Measurements from ENCODE around the gene NFIA.

The NFIA gene

DNA sequence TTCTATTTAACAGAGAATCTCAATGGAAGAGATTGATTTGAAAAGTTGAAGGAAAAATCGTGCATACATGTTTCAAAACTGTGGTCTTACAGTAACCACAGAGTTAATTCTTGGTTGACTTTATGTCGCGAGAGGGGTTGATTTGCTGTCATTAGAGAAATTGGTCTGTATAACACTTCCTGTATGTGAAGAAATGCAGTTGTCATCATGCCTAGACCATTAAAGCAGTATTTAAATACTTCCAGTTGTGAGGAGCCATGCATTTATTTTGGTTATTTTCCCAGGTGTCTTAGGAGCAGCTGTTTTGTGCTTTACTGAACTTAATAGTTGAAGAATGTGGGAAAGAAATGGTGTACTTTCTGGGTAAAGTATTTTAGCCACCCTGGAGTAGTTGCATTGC, 76.2 kb downstream of the NFIA start:
- Histone ChIP-seq H2AFZ (ENCODE audit: low read depth, low read length) (no peak overlapping the region), H2BK15ac (ENCODE audit: low read depth, poor library complexity, severe bottlenecking) (no peak overlapping the region), H3K9me3 (ENCODE audit: control insufficient read depth, low read length) (no peaks in the 10 kb centered on the region), H3K4ac (ENCODE audit: low read depth in 1 of 2, low read length in 2 of 2) (no peak overlapping the region), H3K79me1 (replicated peaks; ENCODE audit: low read length, poor library complexity, severe bottlenecking) (no peaks in the 10 kb centered on the region), H3K14ac (ENCODE audit: low read length in 2 of 2) (no peak overlapping the region), H4K8ac (ENCODE audit: low read length) (no peak overlapping the region), H3K9ac (ENCODE audit: low read length) (no peak overlapping the region), H4K91ac (ENCODE audit: low read length) (no peak overlapping the region), H3K27ac (ENCODE audit: low read length, poor library complexity, severe bottlenecking) (no peak overlapping the region), H3K4me1 (ENCODE audit: control insufficient read depth, insufficient read depth, low read depth, low read length) (no peaks in the 10 kb centered on the region), H2BK12ac (ENCODE audit: low read length in 2 of 2) (no peak overlapping the region), H2BK120ac (ENCODE audit: low read depth, low read length) (no peak overlapping the region), H3K18ac (ENCODE audit: low read depth in 1 of 2, low read length in 2 of 2) (no peak overlapping the region), H3K36me3 (ENCODE audit: control insufficient read depth in 1 of 2, insufficient read depth in 2 of 2, low read depth in 1 of 2, low read length in 2 of 2) (no peaks in the 10 kb centered on the region), H3K27me3 (ENCODE audit: control insufficient read depth in 1 of 2, insufficient read depth in 1 of 2, low read length in 2 of 2) (no peaks in the 10 kb centered on the region), H3K23ac (ENCODE audit: low read length in 2 of 2) (no peak overlapping the region), H3K4me3 (ENCODE audit: insufficient read depth in 1 of 2, low read depth in 1 of 2, low read length in 2 of 2) (no peak overlapping the region), H2AK5ac (ENCODE audit: low read length, severe bottlenecking) (no peak overlapping the region), H3K4me2 (ENCODE audit: low read length, poor library complexity, severe bottlenecking) (no peak overlapping the region), H2BK5ac (ENCODE audit: low read depth, low read length, poor library complexity, severe bottlenecking) (no peak overlapping the region)
- DNase-seq: no peak
- 96% methylated on average over 3 of the region's 3 CpGs for WGBS

DNA sequence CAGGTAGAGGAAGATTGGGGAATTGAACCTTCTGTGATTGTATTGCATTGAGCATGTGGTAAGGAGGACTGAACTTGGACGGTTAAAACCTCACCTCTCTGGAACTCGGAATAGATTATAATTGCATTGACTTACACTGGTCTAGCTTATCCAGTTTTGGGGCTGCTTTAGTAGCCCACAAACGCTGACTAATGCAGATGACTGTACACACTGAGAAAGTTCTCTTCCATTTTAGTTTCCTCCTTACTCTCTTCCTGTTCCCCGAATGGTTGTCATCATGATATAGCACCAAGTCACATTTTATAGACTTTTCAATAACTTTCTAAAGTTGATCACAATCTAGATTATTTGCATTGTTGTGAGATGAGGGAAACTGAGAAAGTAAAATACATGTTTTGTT, 78.2 kb downstream of the NFIA start:
- Histone ChIP-seq H4K91ac (ENCODE audit: low read length) (no peak overlapping the region), H3K4me1 (ENCODE audit: control insufficient read depth, insufficient read depth, low read depth, low read length) (no peaks in the 10 kb centered on the region), H3K4ac (ENCODE audit: low read depth in 1 of 2, low read length in 2 of 2) (no peak overlapping the region), H2BK15ac (ENCODE audit: low read depth, poor library complexity, severe bottlenecking) (no peak overlapping the region), H3K79me1 (replicated peaks; ENCODE audit: low read length, poor library complexity, severe bottlenecking) (no peaks in the 10 kb centered on the region), H3K4me2 (ENCODE audit: low read length, poor library complexity, severe bottlenecking) (no peak overlapping the region), H2BK12ac (ENCODE audit: low read length in 2 of 2) (no peak overlapping the region), H3K9ac (ENCODE audit: low read length) (no peak overlapping the region), H2BK5ac (ENCODE audit: low read depth, low read length, poor library complexity, severe bottlenecking) (no peak overlapping the region), H3K27me3 (ENCODE audit: control insufficient read depth in 1 of 2, insufficient read depth in 1 of 2, low read length in 2 of 2) (no peaks in the 10 kb centered on the region), H2AK5ac (ENCODE audit: low read length, severe bottlenecking) (no peak overlapping the region), H3K23ac (ENCODE audit: low read length in 2 of 2) (no peak overlapping the region), H3K27ac (ENCODE audit: low read length, poor library complexity, severe bottlenecking) (no peak overlapping the region), H3K14ac (ENCODE audit: low read length in 2 of 2) (no peak overlapping the region), H4K8ac (ENCODE audit: low read length) (no peak overlapping the region), H3K9me3 (ENCODE audit: control insufficient read depth, low read length) (no peaks in the 10 kb centered on the region), H3K18ac (ENCODE audit: low read depth in 1 of 2, low read length in 2 of 2) (no peak overlapping the region), H2AFZ (ENCODE audit: low read depth, low read length) (no peak overlapping the region), H3K36me3 (ENCODE audit: control insufficient read depth in 1 of 2, insufficient read depth in 2 of 2, low read depth in 1 of 2, low read length in 2 of 2) (no peaks in the 10 kb centered on the region), H2BK120ac (ENCODE audit: low read depth, low read length) (no peak overlapping the region), H3K4me3 (ENCODE audit: insufficient read depth in 1 of 2, low read depth in 1 of 2, low read length in 2 of 2) (no peak overlapping the region)
- 99% methylated on average over 3 of the region's 4 CpGs for WGBS
- no peak for DNase-seq

DNA sequence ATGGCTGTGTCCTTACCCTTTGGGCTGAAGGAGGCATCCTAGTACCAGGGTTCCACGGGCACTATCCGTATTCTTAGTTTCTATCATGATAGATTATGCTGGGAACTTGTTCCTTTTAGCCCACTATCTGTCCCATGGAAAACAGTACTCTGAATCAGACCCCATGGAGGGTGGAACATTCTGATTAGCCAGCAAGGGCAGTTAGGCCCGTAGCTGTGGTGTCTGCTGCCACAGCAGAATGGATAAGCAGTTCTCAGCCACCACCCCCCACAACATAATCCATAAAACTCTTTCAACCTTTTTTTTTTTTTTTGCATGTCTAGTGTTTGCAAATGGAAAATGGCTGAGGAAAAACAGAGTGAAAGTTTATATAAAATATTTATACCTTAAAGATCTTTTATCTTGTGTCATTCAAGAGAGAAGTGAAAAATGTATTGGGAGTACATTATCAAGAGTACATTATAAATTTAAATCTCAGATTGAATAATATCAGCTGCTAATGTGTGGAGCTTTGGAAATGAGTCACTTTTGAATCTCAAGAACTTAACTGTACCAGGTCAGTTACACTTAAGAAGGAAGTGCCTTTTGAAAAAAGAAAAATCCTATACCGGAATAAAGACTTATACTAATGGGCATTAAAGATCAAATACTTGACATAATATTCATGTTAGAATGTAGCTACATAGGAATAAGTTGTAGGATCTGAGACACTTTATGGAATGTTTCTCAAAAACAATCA, 80.3 kb downstream of the NFIA start:
- H3K23ac ChIP-seq (ENCODE audit: low read length in 2 of 2): no peak overlapping the region
- no peak for DNase-seq
- H3K27me3 ChIP-seq (ENCODE audit: control insufficient read depth in 1 of 2, insufficient read depth in 1 of 2, low read length in 2 of 2): no peaks in the 10 kb centered on the region
- no peak overlapping the region for H3K4me3 ChIP-seq (ENCODE audit: insufficient read depth in 1 of 2, low read depth in 1 of 2, low read length in 2 of 2)
- 86% methylated on average over 3 of the region's 4 CpGs for WGBS
- H3K79me1 ChIP-seq (replicated peaks; ENCODE audit: low read length, poor library complexity, severe bottlenecking): no peaks in the 10 kb centered on the region
- H3K9me3 ChIP-seq (ENCODE audit: control insufficient read depth, low read length): no peaks in the 10 kb centered on the region
- no peaks in the 10 kb centered on the region for H3K4me1 ChIP-seq (ENCODE audit: control insufficient read depth, insufficient read depth, low read depth, low read length)
- H2AK5ac ChIP-seq (ENCODE audit: low read length, severe bottlenecking): no peak overlapping the region
- no peak overlapping the region for H2BK12ac ChIP-seq (ENCODE audit: low read length in 2 of 2)
- H4K8ac ChIP-seq (ENCODE audit: low read length): no peak overlapping the region
- H2AFZ ChIP-seq (ENCODE audit: low read depth, low read length): no peak overlapping the region
- H2BK5ac ChIP-seq (ENCODE audit: low read depth, low read length, poor library complexity, severe bottlenecking): no peak overlapping the region
- H4K91ac ChIP-seq (ENCODE audit: low read length): no peak overlapping the region
- no peak overlapping the region for H3K18ac ChIP-seq (ENCODE audit: low read depth in 1 of 2, low read length in 2 of 2)
- H2BK15ac ChIP-seq (ENCODE audit: low read depth, poor library complexity, severe bottlenecking): no peak overlapping the region
- no peak overlapping the region for H3K27ac ChIP-seq (ENCODE audit: low read length, poor library complexity, severe bottlenecking)
- H3K14ac ChIP-seq (ENCODE audit: low read length in 2 of 2): no peak overlapping the region
- H3K9ac ChIP-seq (ENCODE audit: low read length): no peak overlapping the region
- no peaks in the 10 kb centered on the region for H3K36me3 ChIP-seq (ENCODE audit: control insufficient read depth in 1 of 2, insufficient read depth in 2 of 2, low read depth in 1 of 2, low read length in 2 of 2)
- no peak overlapping the region for H3K4me2 ChIP-seq (ENCODE audit: low read length, poor library complexity, severe bottlenecking)
- H2BK120ac ChIP-seq (ENCODE audit: low read depth, low read length): no peak overlapping the region
- H3K4ac ChIP-seq (ENCODE audit: low read depth in 1 of 2, low read length in 2 of 2): no peak overlapping the region

DNA sequence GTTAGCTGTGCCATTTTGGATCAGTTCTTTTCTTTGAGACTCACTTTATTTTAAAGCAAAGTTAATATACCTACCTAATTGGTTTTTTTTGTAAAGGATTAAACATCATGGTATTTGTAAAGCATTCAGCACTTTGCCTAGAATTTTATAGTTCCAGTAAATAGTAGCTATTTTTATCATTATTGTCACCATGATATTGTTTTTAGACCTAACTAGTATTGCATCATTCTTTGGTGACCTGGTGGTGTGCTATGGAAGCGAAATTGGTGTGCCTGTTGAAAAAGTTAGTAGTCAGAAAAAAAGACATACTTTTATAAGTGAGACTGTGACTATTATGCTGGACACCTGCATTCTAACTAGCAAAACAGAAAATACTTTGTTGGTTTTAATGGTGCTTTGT, 81.0 kb downstream of the NFIA start:
- 64% methylated on average over 1 of the region's 1 CpG for WGBS
- Histone ChIP-seq H3K4ac (ENCODE audit: low read depth in 1 of 2, low read length in 2 of 2) (no peak overlapping the region), H2AFZ (ENCODE audit: low read depth, low read length) (no peak overlapping the region)

More for the DNA sequence above, 81.0 kb downstream of the NFIA start:
- Histone ChIP-seq H3K27ac (ENCODE audit: low read length, poor library complexity, severe bottlenecking) (no peak overlapping the region), H3K23ac (ENCODE audit: low read length in 2 of 2) (no peak overlapping the region), H3K9me3 (ENCODE audit: control insufficient read depth, low read length) (no peaks in the 10 kb centered on the region), H2BK120ac (ENCODE audit: low read depth, low read length) (no peak overlapping the region), H3K18ac (ENCODE audit: low read depth in 1 of 2, low read length in 2 of 2) (no peak overlapping the region), H3K4me1 (ENCODE audit: control insufficient read depth, insufficient read depth, low read depth, low read length) (no peaks in the 10 kb centered on the region), H4K91ac (ENCODE audit: low read length) (no peak overlapping the region), H2AK5ac (ENCODE audit: low read length, severe bottlenecking) (no peak overlapping the region), H4K8ac (ENCODE audit: low read length) (no peak overlapping the region), H3K27me3 (ENCODE audit: control insufficient read depth in 1 of 2, insufficient read depth in 1 of 2, low read length in 2 of 2) (no peaks in the 10 kb centered on the region), H3K9ac (ENCODE audit: low read length) (no peak overlapping the region), H3K79me1 (replicated peaks; ENCODE audit: low read length, poor library complexity, severe bottlenecking) (no peaks in the 10 kb centered on the region), H3K14ac (ENCODE audit: low read length in 2 of 2) (no peak overlapping the region), H3K4me2 (ENCODE audit: low read length, poor library complexity, severe bottlenecking) (no peak overlapping the region), H3K4me3 (ENCODE audit: insufficient read depth in 1 of 2, low read depth in 1 of 2, low read length in 2 of 2) (no peak overlapping the region), H2BK15ac (ENCODE audit: low read depth, poor library complexity, severe bottlenecking) (no peak overlapping the region), H3K36me3 (ENCODE audit: control insufficient read depth in 1 of 2, insufficient read depth in 2 of 2, low read depth in 1 of 2, low read length in 2 of 2) (no peaks in the 10 kb centered on the region), H2BK12ac (ENCODE audit: low read length in 2 of 2) (no peak overlapping the region), H2BK5ac (ENCODE audit: low read depth, low read length, poor library complexity, severe bottlenecking) (no peak overlapping the region)
- no peak for DNase-seq

Data from mesenchymal stem cell (in vitro differentiated cells and primary cell).